Thymus (tissue), 11 donors: Measurements from ENCODE around the gene ITGA4. TPM values are rescaled to one million over a fixed set of nuclear protein-coding genes. Genes with fewer than 3 reads are reported as not detected.
A peak's percentile ranks its signal among the peaks of the same experiment; 100 is the strongest.

Experiments
- DNase-seq, 9 donors: peaks; one replicate each; pipeline ENCODE4 v3.0.0-alpha.2; 2013; ENCODE audit warnings: low spot score in 9 of 9, low read depth in 6 of 9, missing footprints in 1 of 9
- H3K27ac ChIP-seq, 2 donors: one replicate each; pipeline ENCODE4 v1.5.1; 2013; ENCODE audit warnings: control low read depth in 1 of 2, low read depth in 1 of 2, low read length in 1 of 2, mild to moderate bottlenecking in 1 of 2, moderate library complexity in 1 of 2
- H3K27me3 ChIP-seq, 2 donors: one replicate each; pipeline ENCODE4 v1.5.1; 2013; ENCODE audit warnings: low read length in 1 of 2; ENCODE audit not compliant: control insufficient read depth in 2 of 2, insufficient read depth in 1 of 2
- H3K36me3 ChIP-seq, 2 donors: one replicate each; pipeline ENCODE4 v1.5.1; 2013; ENCODE audit warnings: low read length in 1 of 2, mild to moderate bottlenecking in 1 of 2, moderate library complexity in 1 of 2; ENCODE audit not compliant: control insufficient read depth in 2 of 2, insufficient read depth in 2 of 2
- H3K4me1 ChIP-seq, 2 donors: one replicate each; pipeline ENCODE4 v1.5.1; 2013; ENCODE audit warnings: low read length in 2 of 2; ENCODE audit not compliant: control insufficient read depth in 2 of 2, insufficient read depth in 2 of 2
- H3K4me3 ChIP-seq, 2 donors: one replicate each; pipeline ENCODE4 v1.5.1; 2013; ENCODE audit warnings: low read length in 2 of 2, control low read depth in 1 of 2, mild to moderate bottlenecking in 1 of 2
- H3K9me3 ChIP-seq, 2 donors: one replicate each; pipeline ENCODE4 v1.5.1; 2013; ENCODE audit warnings: low read length in 1 of 2, mild to moderate bottlenecking in 1 of 2; ENCODE audit not compliant: control insufficient read depth in 2 of 2, insufficient read depth in 1 of 2
- WGBS: extraction: QIAGEN DNeasy Blood & Tissue Kit; methylation state at CpG from one replicate; pipeline ENCODE4 v1.1.7; 2013; 5-methylcytosine and 5-hydroxymethylcytosine counted together
- polyA plus RNA-seq: library from polyadenylated mRNA; stranded (reverse); fragments of 200-250 nt; gene quantifications from one replicate; pipeline ENCODE4 v1.2.3, GENCODE V29; 2013
- total RNA-seq: library from RNA; stranded (reverse); fragments of 120-200 nt; gene quantifications from one replicate; pipeline ENCODE4 v1.2.4, GENCODE V29; 2013
- donor health status: healthy.

The ITGA4 gene
- total and polyA plus RNA-seq, 2 donors, result 40.3 to 187 TPM

GRCh38 chr2:181472990-181473389, 15.8 kb downstream of the ITGA4 start:
- no peak for DNase-seq
- peaks cover 8 to 13% of the 10 kb centered on the region in 2 donors for H3K4me1 ChIP-seq

GRCh38 chr2:181474222-181474881, 17.2 kb downstream of the ITGA4 start:
- Histone ChIP-seq H3K36me3 (peaks cover 22 to 74% of the 10 kb centered on the region in 2 donors), H3K4me1 (peaks cover 7 to 13% of the 10 kb centered on the region in 2 donors)
- 91% methylated on average over 3 of the region's 3 CpGs for WGBS

More at GRCh38 chr2:181472990-181473389, 15.8 kb downstream of the ITGA4 start:
- no peaks in the 10 kb centered on the region for H3K27me3 ChIP-seq
- H3K9me3 ChIP-seq, result no peaks in the 10 kb centered on the region
- no peak overlapping the region for H3K4me3 ChIP-seq
- H3K36me3 ChIP-seq, result peaks cover 22 to 78% of the 10 kb centered on the region in 2 donors
- H3K27ac ChIP-seq, result peak overlapping the region in 1 of 2 donors; percentile 21
- WGBS, result 93% methylated on average over 6 of the region's 6 CpGs

GRCh38 chr2:181483211-181483610, 26.0 kb downstream of the ITGA4 start:
- Histone ChIP-seq H3K36me3 (peaks cover 33 to 81% of the 10 kb centered on the region in 2 donors), H3K27ac (no peak overlapping the region), H3K4me3 (no peak overlapping the region), H3K4me1 (no peaks in the 10 kb centered on the region), H3K27me3 (no peaks in the 10 kb centered on the region), H3K9me3 (no peaks in the 10 kb centered on the region)
- WGBS, result 93% methylated on average over 2 of the region's 2 CpGs
- DNase-seq, result no peak

More at GRCh38 chr2:181474222-181474881, 17.2 kb downstream of the ITGA4 start:
- Histone ChIP-seq H3K27me3 (no peaks in the 10 kb centered on the region), H3K27ac (no peak overlapping the region), H3K9me3 (no peaks in the 10 kb centered on the region), H3K4me3 (no peak overlapping the region)
- DNase-seq, result no peak

GRCh38 chr2:181483876-181484275, 26.7 kb downstream of the ITGA4 start:
- Histone ChIP-seq H3K4me1 (no peaks in the 10 kb centered on the region), H3K27ac (no peak overlapping the region), H3K36me3 (peaks cover 33 to 85% of the 10 kb centered on the region in 2 donors), H3K9me3 (no peaks in the 10 kb centered on the region), H3K4me3 (no peak overlapping the region), H3K27me3 (no peaks in the 10 kb centered on the region)
- WGBS, result 99% methylated on average over 1 of the region's 1 CpG
- DNase-seq, result no peak

- WGBS, result 79% methylated on average over 5 of the region's 5 CpGs
- no peaks in the 10 kb centered on the region for H3K4me1 ChIP-seq
- H3K9me3 ChIP-seq, result no peaks in the 10 kb centered on the region
- DNase-seq, result no peak
- H3K27ac ChIP-seq, result no peak overlapping the region
- H3K4me3 ChIP-seq, result no peak overlapping the region
- peaks cover 33 to 90% of the 10 kb centered on the region in 2 donors for H3K36me3 ChIP-seq
- H3K27me3 ChIP-seq, result no peaks in the 10 kb centered on the region
These were observed 27.9 kb downstream of the ITGA4 start for GRCh38 chr2:181484851-181485637.

GRCh38 chr2:181485638-181485946, 28.4 kb downstream of the ITGA4 start:
- Histone ChIP-seq H3K4me1 (no peaks in the 10 kb centered on the region), H3K27me3 (no peaks in the 10 kb centered on the region), H3K4me3 (no peak overlapping the region), H3K27ac (no peak overlapping the region), H3K36me3 (peaks cover 31 to 90% of the 10 kb centered on the region in 2 donors), H3K9me3 (no peaks in the 10 kb centered on the region)
- 96% methylated on average over 3 of the region's 3 CpGs for WGBS
- DNase-seq, result no peak

GRCh38 chr2:181499231-181499630, 42.0 kb downstream of the ITGA4 start:
- Histone ChIP-seq H3K27me3 (no peaks in the 10 kb centered on the region), H3K4me1 (no peaks in the 10 kb centered on the region), H3K9me3 (no peaks in the 10 kb centered on the region), H3K36me3 (peaks cover 44 to 78% of the 10 kb centered on the region in 2 donors), H3K4me3 (no peak overlapping the region), H3K27ac (no peak overlapping the region)
- DNase-seq, result no peak
- WGBS, result 98% methylated on average over 4 of the region's 4 CpGs

- no peak for DNase-seq
- no peak overlapping the region for H3K4me3 ChIP-seq
- no peak overlapping the region for H3K27ac ChIP-seq
- H3K36me3 ChIP-seq, result peaks cover 49 to 78% of the 10 kb centered on the region in 2 donors
- H3K27me3 ChIP-seq, result no peaks in the 10 kb centered on the region
- no peaks in the 10 kb centered on the region for H3K4me1 ChIP-seq
- H3K9me3 ChIP-seq, result no peaks in the 10 kb centered on the region
- 98% methylated on average over 4 of the region's 4 CpGs for WGBS
These were observed 43.0 kb downstream of the ITGA4 start for GRCh38 chr2:181500201-181500600.

- no peak for DNase-seq
- 80% methylated on average over 3 of the region's 3 CpGs for WGBS
- no peaks in the 10 kb centered on the region for H3K9me3 ChIP-seq
- no peaks in the 10 kb centered on the region for H3K27me3 ChIP-seq
- H3K4me1 ChIP-seq, result no peaks in the 10 kb centered on the region
- H3K27ac ChIP-seq, result no peak overlapping the region
- H3K4me3 ChIP-seq, result no peak overlapping the region
- H3K36me3 ChIP-seq, result peaks cover 34 to 93% of the 10 kb centered on the region in 2 donors
These were observed 58.5 kb downstream of the ITGA4 start for GRCh38 chr2:181515719-181516118.
